ENCODE measurements around the gene DNHD1. TPM values are rescaled to one million over a fixed set of nuclear protein-coding genes. Genes with fewer than 3 reads are reported as not detected.

DNHD1 gene
- total RNA-seq, 1 donor from 2014 or later = 12.0 TPM

- TF ChIP-seq CTCF (IDR thresholded peaks at IDR 0.05) = no peak
- no peak for ATAC-seq
- H3K27ac ChIP-seq = no peak overlapping the region
- no peak overlapping the region for H3K4me3 ChIP-seq
- H3K4me1 ChIP-seq = peaks cover 35% of the 10 kb centered on the region
- H3K27me3 ChIP-seq (ENCODE audit: low read depth) = no peaks in the 10 kb centered on the region
- DNase-seq = no peak
- peaks cover 38% of the 10 kb centered on the region for H3K36me3 ChIP-seq
- H3K9me3 ChIP-seq = no peaks in the 10 kb centered on the region
- intact Hi-C loops (cut with DNase I) = no loop called here
Measured at GRCh38 chr11:6615882-6616585, 119.0 kb downstream of the DNHD1 start.

- ATAC-seq (no peak), DNase-seq (no peak)
- Histone ChIP-seq H3K9me3 (no peaks in the 10 kb centered on the region), H3K27me3 (ENCODE audit: low read depth) (no peaks in the 10 kb centered on the region), H3K4me3 (no peak overlapping the region), H3K4me1 (peaks cover 31% of the 10 kb centered on the region), H3K36me3 (peaks cover 35% of the 10 kb centered on the region), H3K27ac (no peak overlapping the region)
- intact Hi-C loops (cut with DNase I) = no loop called here
- TF ChIP-seq CTCF (IDR thresholded peaks at IDR 0.05) = no peak
Measured at GRCh38 chr11:6616596-6617250, 119.6 kb downstream of the DNHD1 start.

- DNase-seq (no peak), ATAC-seq (no peak)
- intact Hi-C loops (cut with DNase I) = no loop called here
- Histone ChIP-seq H3K4me1 (peaks cover 31% of the 10 kb centered on the region), H3K9me3 (no peaks in the 10 kb centered on the region), H3K27ac (peak overlapping the region; percentile 92), H3K4me3 (peak overlapping the region; percentile 87), H3K27me3 (ENCODE audit: low read depth) (no peaks in the 10 kb centered on the region), H3K36me3 (peaks cover 35% of the 10 kb centered on the region)
- TF ChIP-seq CTCF (IDR thresholded peaks at IDR 0.05) = no peak
Measured at GRCh38 chr11:6617315-6617781, 120.3 kb downstream of the DNHD1 start.

- Histone ChIP-seq H3K4me1 (peaks cover 25% of the 10 kb centered on the region), H3K36me3 (peaks cover 35% of the 10 kb centered on the region), H3K27me3 (ENCODE audit: low read depth) (no peaks in the 10 kb centered on the region), H3K4me3 (peak overlapping the region; percentile 87), H3K27ac (peak overlapping the region; percentile 92), H3K9me3 (no peaks in the 10 kb centered on the region)
- TF ChIP-seq CTCF (IDR thresholded peaks at IDR 0.05) = no peak
- intact Hi-C loops (cut with DNase I) = no loop called here
- peak; percentile 36 to 49 for ATAC-seq
- DNase-seq = peak; percentile 52
Measured at GRCh38 chr11:6618117-6619003, 121.3 kb downstream of the DNHD1 start.

GRCh38 chr11:6619004-6619745 lies 122.1 kb downstream of the DNHD1 start, which contains the start of gene TPP1:
TPP1 (minus strand) TSS chr11:6619422; CDS start chr11:6619400, 22 bp downstream.
- no peaks in the 10 kb centered on the region for H3K9me3 ChIP-seq
- ATAC-seq (peak; percentile 95 to 98), DNase-seq (peak; percentile 90)
- no peak for TF ChIP-seq CTCF (IDR thresholded peaks at IDR 0.05)
- peaks cover 22% of the 10 kb centered on the region for H3K4me1 ChIP-seq
- peak within 1 kb of the TSS; percentile 87 for H3K4me3 ChIP-seq
- H3K27me3 ChIP-seq (ENCODE audit: low read depth) = no peaks in the 10 kb centered on the region
- H3K27ac ChIP-seq = peak within 1 kb of the TSS; percentile 92
- intact Hi-C loops (cut with DNase I) = no loop called here
- H3K36me3 ChIP-seq = peaks cover 29% of the 10 kb centered on the region
